Esophagus squamous epithelium (tissue), 5 donors: ENCODE data around the gene DEXI. TPM values are rescaled to one million over a fixed set of nuclear protein-coding genes. Genes with fewer than 3 reads are reported as not detected.

Experiments
- DNase-seq: peaks from one replicate; lab custom pipeline; 2025; lab: John Stamatoyannopoulos, UW
- H3K27ac ChIP-seq, 4 donors: fragments of 200-600 bp; sonication (generic); one replicate each; pipeline ENCODE4 v1.5.1; 2016 to 2019; ENCODE audit warnings: mild to moderate bottlenecking in 1 of 4
- H3K27me3 ChIP-seq, 4 donors: fragments of 200-600 bp; sonication (generic); 1 replicate in 3 of 4; 2 replicates in 1 of 4; pipeline versions ENCODE4 v1.5.1 to v1.6.0; 2017 to 2021; ENCODE audit warnings: antibody characterized with exemption in 1 of 4
- H3K36me3 ChIP-seq, 3 donors: fragments of 200-600 bp; sonication (generic); one replicate each; pipeline ENCODE4 v1.5.1; 2016 to 2019
- H3K4me1 ChIP-seq, 3 donors: fragments of 200-600 bp; sonication (generic); one replicate each; pipeline ENCODE4 v1.5.1; 2017 to 2019
- H3K4me3 ChIP-seq, 4 donors: fragments of 200-600 bp; sonication (generic); 1 replicate in 3 of 4; 2 replicates in 1 of 4; pipeline ENCODE4 v1.5.1; 2016 to 2019; ENCODE audit warnings: mild to moderate bottlenecking in 2 of 4, moderate library complexity in 1 of 4
- H3K9me3 ChIP-seq, 3 donors: fragments of 200-600 bp; sonication (generic); one replicate each; pipeline ENCODE4 v1.5.1; 2016 to 2019
- CTCF ChIP-seq, 6 experiments: fragments of 450-650 bp in 4 of 6; fragments of 200-600 bp in 2 of 6; sonication (generic) in 2 of 6; IDR thresholded peaks; one replicate each; pipeline ENCODE4 v1.5.1; 2016 to 2019; ENCODE audit warnings: antibody characterized with exemption in 6 of 6, mild to moderate bottlenecking in 4 of 6, moderate library complexity in 4 of 6
- POLR2A ChIP-seq, 4 donors: fragments of 450-650 bp; IDR thresholded peaks; one replicate each; pipeline ENCODE4 v1.6.1; 2017; ENCODE audit warnings: antibody characterized with exemption in 4 of 4, mild to moderate bottlenecking in 4 of 4, moderate library complexity in 3 of 4
- WGBS, 2 donors: methylation state at CpG; one replicate each; pipeline ENCODE4 v1.1.5; 2018; 5-methylcytosine and 5-hydroxymethylcytosine counted together
- intact Hi-C: fragments of 100-400 bp; cut with DNase I; formaldehyde crosslinking; loops from one replicate; pipeline ENCODE4 v1.15.0; 2022
- total RNA-seq, 4 donors: library from RNA; depleted of rRNA; stranded (reverse); fragments of >200 nt; gene quantifications; one replicate each; pipeline ENCODE4 v1.1.0, GENCODE V29; 2016
- donor health status: DM: yes; HTN: yes; CAD: no.

DEXI gene
- total RNA-seq, 4 donors from 2014 or later: 22.6 to 60.1 (median 28.4) TPM

GRCh38 chr16:10936272-10936984 is 5.8 kb downstream of the DEXI start:
- Histone ChIP-seq H3K27me3 (no peaks in the 10 kb centered on the region), H3K36me3 (peaks cover 0 to 40% (median 0%) of the 10 kb centered on the region in 3 donors), H3K4me1 (peaks cover 45 to 89% (median 52%) of the 10 kb centered on the region in 3 donors), H3K9me3 (no peaks in the 10 kb centered on the region), H3K27ac (peak overlapping the region in 3 of 4 donors; percentile 24 to 72 (median 64)), H3K4me3 (no peak overlapping the region)
- intact Hi-C loops: no loop called here
- TF ChIP-seq CTCF (IDR thresholded peaks at IDR 0.05): no peak
- TF ChIP-seq POLR2A (IDR thresholded peaks at IDR 0.05): no peak
- 58 to 72% methylated on average over 8 of the region's 8 CpGs for WGBS, 2 donors
- no peak for DNase-seq

- WGBS, 2 donors: 50 to 53% methylated on average over 7 of the region's 7 CpGs
- Histone ChIP-seq H3K9me3 (no peaks in the 10 kb centered on the region), H3K4me1 (peaks cover 35 to 82% (median 47%) of the 10 kb centered on the region in 3 donors), H3K4me3 (no peak overlapping the region), H3K36me3 (peaks cover 0 to 49% (median 0%) of the 10 kb centered on the region in 3 donors), H3K27ac (no peak overlapping the region), H3K27me3 (no peaks in the 10 kb centered on the region)
- intact Hi-C loops: no loop called here
- no peak for DNase-seq
- TF ChIP-seq POLR2A (IDR thresholded peaks at IDR 0.05) (no peak), CTCF (IDR thresholded peaks at IDR 0.05) (no peak)
These were observed 6.9 kb downstream of the DEXI start for GRCh38 chr16:10935226-10935915.

GRCh38 chr16:10934325-10935107 is 7.8 kb downstream of the DEXI start:
- H3K27ac ChIP-seq: no peak overlapping the region
- 87 to 94% methylated on average over 5 to 13 of the region's 13 CpGs for whole genome bisulfite sequencing, 2 donors
- no peaks in the 10 kb centered on the region for H3K9me3 ChIP-seq
- no peaks in the 10 kb centered on the region for H3K27me3 ChIP-seq
- no peak overlapping the region for H3K4me3 ChIP-seq
- TF ChIP-seq POLR2A (IDR thresholded peaks at IDR 0.05) (no peak), CTCF (IDR thresholded peaks at IDR 0.05) (no peak)
- peaks cover 26 to 82% (median 45%) of the 10 kb centered on the region in 3 donors for H3K4me1 ChIP-seq
- intact Hi-C loops: no loop called here
- DNase-seq: no peak
- peaks cover 0 to 53% (median 0%) of the 10 kb centered on the region in 3 donors for H3K36me3 ChIP-seq

DNA sequence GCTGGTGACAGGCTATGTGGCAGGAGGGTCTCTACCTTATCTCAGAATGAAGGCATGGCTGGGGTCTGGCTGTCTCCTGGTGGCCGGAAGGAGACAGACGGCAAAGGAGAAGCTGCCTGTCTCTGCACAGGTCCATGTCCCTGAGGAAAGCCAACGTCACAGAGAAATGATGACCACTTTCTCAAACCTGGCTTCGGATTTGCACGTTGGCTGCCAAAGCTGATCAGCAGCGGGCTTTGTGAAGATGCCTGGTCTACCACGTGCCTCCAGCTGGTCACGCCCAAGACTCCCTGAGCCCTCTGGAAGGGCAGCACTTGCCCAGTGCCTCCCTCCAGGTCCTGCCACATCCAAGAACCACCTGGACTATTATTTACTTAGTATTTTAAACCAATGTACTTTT is 8.4 kb downstream of the DEXI start:
- Histone ChIP-seq H3K4me3 (no peak overlapping the region), H3K9me3 (no peaks in the 10 kb centered on the region), H3K4me1 (peaks cover 20 to 81% (median 38%) of the 10 kb centered on the region in 3 donors), H3K27ac (no peak overlapping the region), H3K27me3 (no peaks in the 10 kb centered on the region), H3K36me3 (peaks cover 0 to 55% (median 0%) of the 10 kb centered on the region in 3 donors)
- DNase-seq: no peak
- 61 to 65% methylated on average over 4 to 7 of the region's 8 CpGs for WGBS, 2 donors
- no peak for TF ChIP-seq CTCF (IDR thresholded peaks at IDR 0.05)
- no peak for TF ChIP-seq POLR2A (IDR thresholded peaks at IDR 0.05)
- intact Hi-C loops: no loop called here
